Neural progenitor cell (in vitro differentiated cells): ENCODE data around the gene DLX6. TPM values are rescaled to one million over a fixed set of nuclear protein-coding genes. Genes with fewer than 3 reads are reported as not detected.

Source experiments
- DNase-seq: peaks from one replicate; pipeline ENCODE4 v3.0.0-alpha.2; 2016; ENCODE audit warnings: low spot score
- H2AFZ ChIP-seq: fragments of 200-600 bp; sonication (generic); replicated peaks from 2 replicates; pipeline ENCODE4 v1.6.1; 2016; ENCODE audit warnings: antibody characterized with exemption
- H3F3A ChIP-seq: fragments of 200-600 bp; sonication (generic); 2 replicates; pipeline ENCODE4 v1.6.1; 2016; ENCODE audit warnings: antibody characterized with exemption, low read depth
- H3K27ac ChIP-seq: fragments of 200-600 bp; sonication (generic); 2 replicates; pipeline ENCODE4 v1.5.1; 2016; ENCODE audit warnings: mild to moderate bottlenecking
- H3K27me3 ChIP-seq: fragments of 200-600 bp; sonication (generic); 2 replicates; pipeline ENCODE4 v1.6.1; 2016; ENCODE audit warnings: mild to moderate bottlenecking, moderate library complexity
- H3K36me3 ChIP-seq: fragments of 200-600 bp; sonication (generic); 2 replicates; pipeline ENCODE4 v1.5.1; 2016
- H3K4me1 ChIP-seq: fragments of 200-600 bp; sonication (generic); 2 replicates; pipeline ENCODE4 v1.6.1; 2016; ENCODE audit warnings: mixed run types
- H3K4me2 ChIP-seq: fragments of 200-600 bp; sonication (generic); 2 replicates; pipeline ENCODE4 v1.6.1; 2016
- H3K4me3 ChIP-seq: fragments of 200-600 bp; sonication (generic); 2 replicates; pipeline ENCODE4 v1.5.1; 2016
- H3K79me2 ChIP-seq: fragments of 200-600 bp; sonication (generic); 2 replicates; pipeline ENCODE4 v1.6.1; 2016; ENCODE audit warnings: low read depth
- H3K9ac ChIP-seq: fragments of 200-600 bp; sonication (generic); 2 replicates; pipeline ENCODE4 v1.6.1; 2016
- H3K9me3 ChIP-seq: fragments of 200-600 bp; sonication (generic); 2 replicates; pipeline ENCODE4 v1.5.1; 2016; ENCODE audit warnings: low read depth
- H4K20me1 ChIP-seq: fragments of 200-600 bp; sonication (generic); 2 replicates; pipeline ENCODE4 v1.6.1; 2016; ENCODE audit warnings: low read depth
- H3K27ac Mint-ChIP-seq: 3 replicates; pipeline ENCODE4 v1.8.0; 2021; ENCODE audit warnings: mixed read lengths
- H3K27me3 Mint-ChIP-seq: 2 replicates; pipeline ENCODE4 v1.8.0; 2022; ENCODE audit warnings: low read depth, mild to moderate bottlenecking, inconsistent platforms, moderate library complexity, mixed read lengths; ENCODE audit not compliant: insufficient read depth
- H3K36me3 Mint-ChIP-seq: 3 replicates; pipeline ENCODE4 v1.8.0; 2021; ENCODE audit warnings: mixed read lengths
- H3K4me1 Mint-ChIP-seq: 3 replicates; pipeline ENCODE4 v1.8.0; 2021; ENCODE audit warnings: mixed read lengths
- H3K4me3 Mint-ChIP-seq: 3 replicates; pipeline ENCODE4 v1.8.0; 2021; ENCODE audit warnings: mild to moderate bottlenecking, moderate library complexity, mixed read lengths
- H3K9me3 Mint-ChIP-seq: 3 replicates; pipeline ENCODE4 v1.8.0; 2020; ENCODE audit warnings: mixed read lengths
- CTCF ChIP-seq: fragments of 200-600 bp; sonication (generic); IDR thresholded peaks from 2 replicates; pipeline ENCODE4 v1.5.1; 2017; ENCODE audit warnings: antibody characterized with exemption, mild to moderate bottlenecking
- EZH2 ChIP-seq: fragments of 200-600 bp; sonication (generic); IDR thresholded peaks from 2 replicates; pipeline ENCODE4 v1.6.1; 2017; ENCODE audit warnings: antibody characterized with exemption, mild to moderate bottlenecking, moderate library complexity
- EZH2phosphoT487 ChIP-seq: fragments of 200-600 bp; sonication (generic); IDR thresholded peaks from 2 replicates; pipeline ENCODE4 v1.6.1; 2017; ENCODE audit warnings: antibody characterized with exemption
- total RNA-seq: library from RNA; depleted of rRNA; stranded (reverse); fragments of >200 nt; gene quantifications from 2 replicates; pipeline ENCODE4 v1.2.3, GENCODE V29; 2015; ENCODE audit warnings: low replicate concordance

The DLX6 gene
- total RNA-seq, 1 donor from 2014 or later = not detected

DNA sequence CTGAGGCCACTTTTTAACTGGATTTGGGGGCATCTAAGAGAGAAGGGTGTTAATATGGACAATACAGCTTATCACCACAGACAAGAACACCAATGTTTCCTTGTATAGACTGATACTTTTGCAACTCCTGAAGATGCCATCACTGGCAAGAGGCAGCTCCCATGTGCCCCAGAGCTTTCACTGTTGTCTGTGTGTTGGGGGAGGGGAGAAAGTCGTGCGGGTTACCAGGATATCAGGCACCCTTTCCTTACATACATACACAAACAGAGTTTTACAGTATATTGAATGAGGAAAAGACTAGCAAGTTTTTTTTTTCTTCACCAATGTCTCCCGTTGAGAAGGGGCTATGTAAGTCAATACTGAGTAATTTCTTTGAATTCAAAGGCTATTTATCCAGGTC, 4.1 kb upstream of the DLX6 start:
- no peak overlapping the region for H3K4me3 ChIP-seq
- no peaks in the 10 kb centered on the region for H3K79me2 ChIP-seq
- H3F3A ChIP-seq = peaks cover 60% of the 10 kb centered on the region
- Mint-ChIP-seq H3K27ac (no peak overlapping the region), H3K4me1 (peaks cover 8% of the 10 kb centered on the region), H3K4me3 (no peak overlapping the region), H3K27me3 (peaks cover 94% of the 10 kb centered on the region), H3K9me3 (peaks cover 2% of the 10 kb centered on the region), H3K36me3 (no peaks in the 10 kb centered on the region)
- no peak overlapping the region for H3K4me2 ChIP-seq
- H3K36me3 ChIP-seq = no peaks in the 10 kb centered on the region
- peaks cover 30% of the 10 kb centered on the region for H3K4me1 ChIP-seq
- H3K9ac ChIP-seq = no peak overlapping the region
- peaks cover 90% of the 10 kb centered on the region for H4K20me1 ChIP-seq
- TF ChIP-seq EZH2 = no peak
- no peak for TF ChIP-seq CTCF
- TF ChIP-seq EZH2phosphoT487 = no peak
- H3K9me3 ChIP-seq = no peaks in the 10 kb centered on the region
- H3K27ac ChIP-seq = no peak overlapping the region
- peak; percentile 23 for DNase-seq
- peaks cover 100% of the 10 kb centered on the region for H3K27me3 ChIP-seq
- no peak overlapping the region for H2AFZ ChIP-seq

DNA sequence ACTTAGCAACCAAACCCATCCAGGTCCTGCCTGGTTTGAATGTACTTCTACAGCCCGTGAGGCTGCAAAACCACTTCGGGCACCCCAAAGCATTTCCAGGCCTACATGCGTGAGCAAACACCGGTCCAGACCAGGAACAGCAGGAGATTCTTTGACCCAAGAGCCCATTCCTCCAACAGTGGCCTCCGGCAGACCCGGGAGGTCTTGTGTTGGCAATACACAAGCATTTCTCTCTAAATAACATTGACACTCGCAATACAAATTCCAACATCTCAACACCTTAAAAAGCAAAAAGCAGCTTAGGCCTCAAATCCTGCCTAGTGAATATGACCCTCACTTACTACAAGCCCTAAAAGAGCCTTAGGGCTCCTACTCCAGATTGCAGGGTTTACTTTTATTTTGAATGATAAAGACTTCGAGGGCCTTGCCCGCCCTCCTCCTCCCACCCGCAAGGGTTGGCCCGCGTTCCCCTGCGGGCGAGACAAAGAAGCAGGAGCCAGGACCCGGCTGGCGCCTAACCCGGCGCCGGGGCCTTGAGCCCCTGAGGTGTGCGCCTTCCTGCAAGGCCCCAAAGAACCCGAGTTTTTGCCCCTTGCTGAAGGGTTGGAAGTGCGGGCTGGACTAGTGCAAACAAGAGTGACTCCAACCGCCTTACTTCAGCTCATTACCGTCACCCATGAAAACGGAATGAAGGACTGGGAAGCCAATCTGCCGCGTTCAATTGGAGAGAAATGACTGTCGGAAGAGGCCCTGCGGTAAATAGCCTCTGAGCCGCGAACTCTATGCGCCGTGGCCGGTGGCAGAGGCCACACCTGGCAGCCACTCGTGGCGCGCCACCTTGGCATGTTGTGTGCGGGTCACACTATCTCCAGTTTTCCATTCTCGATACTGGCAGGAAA, 3.4 kb upstream of the DLX6 start:
- H3K27me3 ChIP-seq = peaks cover 100% of the 10 kb centered on the region
- no peak overlapping the region for H3K9ac ChIP-seq
- no peaks in the 10 kb centered on the region for H3K36me3 ChIP-seq
- Mint-ChIP-seq H3K4me3 (no peak overlapping the region), H3K4me1 (peaks cover 8% of the 10 kb centered on the region), H3K27ac (no peak overlapping the region), H3K9me3 (no peaks in the 10 kb centered on the region), H3K27me3 (peaks cover 91% of the 10 kb centered on the region), H3K36me3 (no peaks in the 10 kb centered on the region)
- peaks cover 28% of the 10 kb centered on the region for H3K4me1 ChIP-seq
- peak; percentile 69 for DNase-seq
- no peak overlapping the region for H2AFZ ChIP-seq
- H3K4me3 ChIP-seq = no peak overlapping the region
- no peak overlapping the region for H3K27ac ChIP-seq
- TF ChIP-seq CTCF (no peak), EZH2phosphoT487 (peak; percentile 90), EZH2 (peak; percentile 95)
- peaks cover 87% of the 10 kb centered on the region for H4K20me1 ChIP-seq
- H3K79me2 ChIP-seq = no peaks in the 10 kb centered on the region
- H3F3A ChIP-seq = peaks cover 57% of the 10 kb centered on the region
- no peaks in the 10 kb centered on the region for H3K9me3 ChIP-seq
- peak overlapping the region; percentile 31 for H3K4me2 ChIP-seq

- Histone ChIP-seq H3K9ac (no peak overlapping the region), H3K9me3 (no peaks in the 10 kb centered on the region), H2AFZ (no peak overlapping the region), H3K36me3 (no peaks in the 10 kb centered on the region), H3K79me2 (no peaks in the 10 kb centered on the region), H3K4me2 (peak overlapping the region; percentile 31), H3K27me3 (peaks cover 100% of the 10 kb centered on the region), H3K4me1 (peaks cover 22% of the 10 kb centered on the region), H3F3A (peaks cover 57% of the 10 kb centered on the region), H3K27ac (no peak overlapping the region), H3K4me3 (no peak overlapping the region), H4K20me1 (peaks cover 87% of the 10 kb centered on the region)
- DNase-seq = peak; percentile 22
- Mint-ChIP-seq H3K27ac (no peak overlapping the region), H3K4me3 (no peak overlapping the region), H3K4me1 (peaks cover 7% of the 10 kb centered on the region), H3K27me3 (peaks cover 91% of the 10 kb centered on the region), H3K36me3 (no peaks in the 10 kb centered on the region), H3K9me3 (peaks cover 3% of the 10 kb centered on the region)
- TF ChIP-seq EZH2phosphoT487 = no peak
- TF ChIP-seq CTCF = no peak
- no peak for TF ChIP-seq EZH2
Observed at GRCh38 chr7:97002555-97003261, 2.6 kb upstream of the DLX6 start.
